PC-3 (cell line): ENCODE measurements around the gene PDYN. TPM values are rescaled to one million over a fixed set of nuclear protein-coding genes. Genes with fewer than 3 reads are reported as not detected.

Experiments used
- ATAC-seq: fragments of 200-7000 bp; cut with Tn5 transposase; 2 replicates; pipeline ENCODE4 v1.9.1; 2020; ENCODE audit warnings: mild to moderate bottlenecking, moderate library complexity
- BruUV-seq: library from RNA; stranded (reverse); fragments of 400-500 nt; replicated peaks from 2 replicates; lab custom pipeline; 2021; lab: Mats Ljungman, UMichigan
- CTCF ChIA-PET: fragments of 300-600 bp; sonication (Branson Sonifier 250); formaldehyde crosslinking; loops from one replicate; lab custom pipeline; 2022; ENCODE audit warnings: antibody characterized with exemption; lab: Charles Lee
- POLR2A ChIA-PET: fragments of 300-600 bp; sonication (Branson Sonifier 250); formaldehyde crosslinking; loops from one replicate; lab custom pipeline; 2022; ENCODE audit warnings: antibody characterized with exemption; ENCODE audit not compliant: unreplicated experiment; lab: Charles Lee
- DNase-seq: peaks from one replicate; pipeline ENCODE4 v3.0.0-alpha.2; 2015
- H2AFZ ChIP-seq: fragments of 300-600 bp; sonication (generic); 2 replicates; pipeline ENCODE4 v1.6.0; 2016; ENCODE audit warnings: antibody characterized with exemption, low read length
- H3F3A ChIP-seq: fragments of 300-600 bp; sonication (generic); one replicate; pipeline ENCODE4 v1.6.0; 2017; ENCODE audit warnings: antibody characterized with exemption, low read length, control low read depth, mild to moderate bottlenecking; ENCODE audit not compliant: unreplicated experiment
- H3K27ac ChIP-seq: fragments of 300-600 bp; sonication (generic); 2 replicates; pipeline ENCODE4 v1.5.1; 2016; ENCODE audit warnings: mild to moderate bottlenecking, low read length
- H3K27me3 ChIP-seq: fragments of 300-600 bp; sonication (generic); 2 replicates; pipeline ENCODE4 v1.6.1; 2016; ENCODE audit warnings: low read length, mixed read lengths
- H3K36me3 ChIP-seq: fragments of 300-600 bp; sonication (generic); 2 replicates; pipeline ENCODE4 v1.6.1; 2016; ENCODE audit warnings: low read depth, mixed run types, low read length, mixed read lengths
- H3K4me1 ChIP-seq: fragments of 300-600 bp; sonication (generic); 2 replicates; pipeline ENCODE4 v1.5.1; 2016; ENCODE audit warnings: low read length; ENCODE audit not compliant: insufficient read depth
- H3K4me2 ChIP-seq: fragments of 300-600 bp; sonication (generic); 2 replicates; pipeline ENCODE4 v1.6.0; 2016; ENCODE audit warnings: low read length
- H3K4me3 ChIP-seq: fragments of 300-600 bp; sonication (generic); 2 replicates; pipeline ENCODE4 v1.5.1; 2016; ENCODE audit warnings: mild to moderate bottlenecking, low read length, mixed read lengths
- H3K79me2 ChIP-seq: fragments of 300-600 bp; sonication (generic); 2 replicates; pipeline ENCODE4 v1.6.1; 2017; ENCODE audit warnings: low read length, mixed read lengths
- H3K9ac ChIP-seq: fragments of 300-600 bp; sonication (generic); 2 replicates; pipeline ENCODE4 v1.6.0; 2016; ENCODE audit warnings: mild to moderate bottlenecking, low read length
- H3K9me2 ChIP-seq: fragments of 300-600 bp; sonication (generic); replicated peaks from 2 replicates; pipeline ENCODE4 v1.6.1; 2016; ENCODE audit warnings: mixed run types, low read length, mixed read lengths
- H3K9me3 ChIP-seq: fragments of 300-600 bp; sonication (generic); 2 replicates; pipeline ENCODE4 v1.6.1; 2016; ENCODE audit warnings: low read length, mixed read lengths
- H4K20me1 ChIP-seq: fragments of 300-600 bp; sonication (generic); 2 replicates; pipeline ENCODE4 v1.6.1; 2016; ENCODE audit warnings: low read length, mixed read lengths
- CTCF ChIP-seq: fragments of 300-600 bp; sonication (generic); conservative IDR thresholded peaks from 2 replicates; pipeline ENCODE4 v1.5.1; 2017; ENCODE audit warnings: antibody characterized with exemption, low read depth, mild to moderate bottlenecking, low read length
- EZH2 ChIP-seq: fragments of 300-600 bp; sonication (generic); IDR thresholded peaks from one replicate; pipeline ENCODE4 v1.6.1; 2017; ENCODE audit warnings: antibody characterized with exemption, mild to moderate bottlenecking, low read length; ENCODE audit not compliant: unreplicated experiment
- EZH2phosphoT487 ChIP-seq: fragments of 300-600 bp; sonication (generic); IDR thresholded peaks from 2 replicates; pipeline ENCODE4 v1.6.1; 2018; ENCODE audit warnings: mild to moderate bottlenecking, antibody characterized with exemption, low read length, borderline replicate concordance
- intact Hi-C: fragments of 100-400 bp; cut with micrococcal nuclease; formaldehyde crosslinking; loops from 2 replicates; pipeline ENCODE4 v1.9.0; 2023
- total RNA-seq: library from RNA; depleted of rRNA; stranded (reverse); fragments of >200 nt; gene quantifications from 2 replicates; pipeline ENCODE4 v1.2.3, GENCODE V29; 2014

Gene PDYN
- total RNA-seq, 1 experiment from 2014 or later: not detected

- Histone ChIP-seq H3K79me2 (no peaks in the 10 kb centered on the region), H2AFZ (no peak overlapping the region), H3F3A (no peaks in the 10 kb centered on the region), H3K9me3 (no peaks in the 10 kb centered on the region), H3K4me2 (no peak overlapping the region), H3K9me2 (no peaks in the 10 kb centered on the region), H3K4me3 (no peak overlapping the region), H4K20me1 (no peaks in the 10 kb centered on the region), H3K4me1 (no peaks in the 10 kb centered on the region), H3K36me3 (no peaks in the 10 kb centered on the region), H3K9ac (no peak overlapping the region), H3K27me3 (no peaks in the 10 kb centered on the region), H3K27ac (no peak overlapping the region)
- ChIA-PET CTCF (no interaction called here), POLR2A (no interaction called here)
- BruUV-seq: no TSS peak
- intact Hi-C loops: no loop called here
- ATAC-seq (no peak), DNase-seq (no peak)
- TF ChIP-seq EZH2phosphoT487: no peak
- no peak for TF ChIP-seq CTCF
- TF ChIP-seq EZH2: no peak
These were observed 58.9 kb downstream of the PDYN start for GRCh38 chr20:1934721-1935573.

- ChIA-PET POLR2A (no interaction called here), CTCF (no interaction called here)
- H3K4me2 ChIP-seq: no peak overlapping the region
- no peaks in the 10 kb centered on the region for H3K36me3 ChIP-seq
- H3K27me3 ChIP-seq: no peaks in the 10 kb centered on the region
- no peaks in the 10 kb centered on the region for H4K20me1 ChIP-seq
- intact Hi-C loops: no loop called here
- no peak overlapping the region for H3K9ac ChIP-seq
- DNase-seq: no peak
- H3F3A ChIP-seq: no peaks in the 10 kb centered on the region
- BruUV-seq: no TSS peak
- no peaks in the 10 kb centered on the region for H3K4me1 ChIP-seq
- no peak for TF ChIP-seq CTCF
- TF ChIP-seq EZH2: no peak
- TF ChIP-seq EZH2phosphoT487: no peak
- no peak overlapping the region for H2AFZ ChIP-seq
- ATAC-seq: no peak
- H3K27ac ChIP-seq: no peak overlapping the region
- no peaks in the 10 kb centered on the region for H3K9me2 ChIP-seq
- H3K79me2 ChIP-seq: no peaks in the 10 kb centered on the region
- H3K9me3 ChIP-seq: no peaks in the 10 kb centered on the region
- no peak overlapping the region for H3K4me3 ChIP-seq
These were observed 59.7 kb downstream of the PDYN start for GRCh38 chr20:1934156-1934555.

GRCh38 chr20:1933465-1933870 lies 60.4 kb downstream of the PDYN start:
- H3K4me3 ChIP-seq: no peak overlapping the region
- H3F3A ChIP-seq: no peaks in the 10 kb centered on the region
- POLR2A ChIA-PET: no interaction called here
- no peak for DNase-seq
- no TSS peak for BruUV-seq
- intact Hi-C loops: no loop called here
- no peaks in the 10 kb centered on the region for H3K79me2 ChIP-seq
- no peaks in the 10 kb centered on the region for H3K9me3 ChIP-seq
- no peaks in the 10 kb centered on the region for H3K4me1 ChIP-seq
- TF ChIP-seq EZH2: no peak
- H3K4me2 ChIP-seq: no peak overlapping the region
- no peaks in the 10 kb centered on the region for H3K9me2 ChIP-seq
- no peak for ATAC-seq
- CTCF ChIA-PET: no interaction called here
- H4K20me1 ChIP-seq: no peaks in the 10 kb centered on the region
- no peaks in the 10 kb centered on the region for H3K36me3 ChIP-seq
- H3K27ac ChIP-seq: no peak overlapping the region
- H2AFZ ChIP-seq: no peak overlapping the region
- H3K27me3 ChIP-seq: no peaks in the 10 kb centered on the region
- no peak overlapping the region for H3K9ac ChIP-seq
